Diencephalon (tissue), 1 donor: ENCODE measurements around the gene S100G. TPM values are rescaled to one million over a fixed set of nuclear protein-coding genes. Genes with fewer than 3 reads are reported as not detected.

ENCODE experiments used
- small RNA-seq: library from RNA; depleted of rRNA; stranded (forward); fragments of <200 nt; gene quantifications from one replicate; pipeline ENCODE3, GENCODE V24; 2014
- total RNA-seq: library from RNA; depleted of rRNA; stranded (reverse); fragments of >200 nt; gene quantifications from one replicate; pipeline ENCODE4 v1.2.3, GENCODE V29; 2014

The S100G gene
- total RNA-seq, result not detected

DNA sequence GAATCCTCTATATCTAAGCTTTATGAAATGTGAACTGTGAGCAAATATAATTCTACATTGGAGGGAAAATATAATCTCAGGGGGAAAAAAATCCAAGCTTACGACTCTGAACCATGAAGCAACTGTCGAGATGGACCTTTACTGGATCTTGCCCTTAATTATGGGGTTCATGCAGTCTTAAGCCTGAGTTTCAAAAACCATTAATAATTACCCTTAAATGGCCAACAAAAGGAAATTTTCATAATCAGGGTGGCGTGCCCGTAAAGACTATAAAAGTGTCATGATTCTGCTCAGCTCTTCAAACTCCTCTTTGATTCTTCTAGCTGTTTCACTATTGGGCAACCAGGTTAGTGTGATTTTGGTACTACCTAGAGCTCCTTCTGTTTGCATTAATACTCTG lies at the start of gene S100G:
Gene S100G (plus strand): TSS at position 301 of the 400 bp plus-strand sequence. CDS start 849 bp downstream, outside the sequence.

Small RNA genes lying within 50 kb of the gene (small RNA-seq; reads per million reads assigned to genes)
- not detected for gene MIR548AM

Other genes starting within 250 kb of the S100G start
- 22.4 TPM for gene CTPS2, start 62.5 kb downstream of the S100G start, total RNA-seq
- 30.2 TPM for gene SYAP1, start 69.5 kb downstream of the S100G start, total RNA-seq
- 11.1 TPM for gene TXLNG, start 136.3 kb downstream of the S100G start, total RNA-seq
- 99.7 TPM for gene RBBP7, start 220.2 kb downstream of the S100G start, total RNA-seq